ENCODE results near the gene SSR3. TPM values are rescaled to one million over a fixed set of nuclear protein-coding genes. Genes with fewer than 3 reads are reported as not detected.

SSR3 gene
- total RNA-seq, 1 experiment from 2014 or later, result 177 TPM

DNA sequence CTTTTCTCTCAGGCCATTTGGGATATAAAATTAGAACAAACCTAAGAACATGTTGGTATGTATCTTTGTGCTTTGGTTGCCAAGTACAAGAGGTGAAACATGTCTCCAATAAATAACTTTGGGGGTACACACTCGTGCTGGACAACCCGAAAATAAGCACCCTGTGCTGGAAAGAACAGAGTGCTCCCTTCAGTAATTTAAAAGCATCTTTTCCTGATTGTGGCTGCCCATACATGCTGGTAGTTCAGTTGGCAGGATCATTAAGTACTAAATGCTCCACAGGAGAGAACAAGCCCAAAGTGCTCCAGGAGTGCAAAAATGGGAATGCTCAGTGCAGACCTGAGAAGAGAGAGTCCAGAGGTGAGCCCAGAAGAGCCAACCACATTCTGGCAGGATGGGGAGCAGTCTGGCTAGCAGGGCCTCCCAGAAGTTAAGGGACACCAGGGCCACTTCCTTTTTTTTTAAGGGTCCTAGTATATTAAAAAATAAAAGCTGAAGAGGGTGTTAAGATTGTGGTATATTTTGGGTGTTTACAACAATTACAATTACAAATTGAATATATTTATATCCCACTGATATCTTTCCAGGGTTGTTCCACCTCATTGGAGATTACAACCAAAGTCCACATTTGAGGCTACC is 48.6 kb upstream of the SSR3 start:
- Histone ChIP-seq H3K27me3 (ENCODE audit: insufficient read depth, low read length) (no peaks in the 10 kb centered on the region), H3K4me1 (ENCODE audit: control insufficient read depth in 1 of 2, insufficient read depth in 2 of 2, low read length in 2 of 2) (peaks cover 0 to 22% of the 10 kb centered on the region in 2 experiments; a peak in 3 of 4 replicates), H3K79me2 (ENCODE audit: insufficient read depth, low read length) (no peaks in the 10 kb centered on the region), H3K27ac (ENCODE audit: low read depth, low read length) (no peak overlapping the region), H3K9me3 (ENCODE audit: control insufficient read depth in 1 of 2, insufficient read depth in 1 of 2, low read depth in 1 of 2, low read length in 2 of 2) (no peaks in the 10 kb centered on the region), H3K4me2 (ENCODE audit: low read length) (no peak overlapping the region), H2AFZ (ENCODE audit: low read depth, low read length, poor library complexity, severe bottlenecking) (no peak overlapping the region), H4K20me1 (ENCODE audit: insufficient read depth) (no peaks in the 10 kb centered on the region), H3K9ac (ENCODE audit: low read length) (no peak overlapping the region), H3K4me3 (replicated peaks in 1 of 2; ENCODE audit: low read depth in 1 of 2, low read length in 2 of 2) (no peak overlapping the region), H3K36me3 (ENCODE audit: control insufficient read depth in 1 of 2, insufficient read depth in 2 of 2, low read length in 2 of 2) (no peaks in the 10 kb centered on the region), H3K9me2 (ENCODE audit: insufficient read depth) (no peaks in the 10 kb centered on the region)
- intact Hi-C loops (cut with micrococcal nuclease), result no loop called here
- DNase-seq (ENCODE audit: low read depth, low spot score) (no peak), ATAC-seq (no peak)
- TF ChIP-seq EZH2 (IDR thresholded peaks at IDR 0.05) (no peak), RAD21 (IDR thresholded peaks at IDR 0.05; ENCODE audit: low read depth) (no peak), SIN3A (IDR thresholded peaks at IDR 0.05; ENCODE audit: low read depth) (no peak), YY1 (IDR thresholded peaks at IDR 0.05; ENCODE audit: extremely low read depth, insufficient replicate concordance, low read depth, low read length) (no peak), MAX (IDR thresholded peaks at IDR 0.05) (no peak), EZH2phosphoT487 (IDR thresholded peaks at IDR 0.05; ENCODE audit: borderline replicate concordance) (no peak), ELF1 (IDR thresholded peaks at IDR 0.05; ENCODE audit: borderline replicate concordance, low read depth) (no peak), JUND (IDR thresholded peaks at IDR 0.05) (no peak), TCF7L2 (IDR thresholded peaks at IDR 0.05; ENCODE audit: borderline replicate concordance, extremely low read depth, insufficient read depth, insufficient read length) (no peak), CBX3 (IDR thresholded peaks at IDR 0.05; ENCODE audit: low read depth) (no peak), POLR2A (IDR thresholded peaks at IDR 0.05; ENCODE audit: borderline replicate concordance, extremely low read depth, insufficient read depth, insufficient read length) (no peak), EGR1 (IDR thresholded peaks at IDR 0.05; ENCODE audit: low read depth) (no peak), FOSL1 (IDR thresholded peaks at IDR 0.05; ENCODE audit: low read depth) (no peak), SRF (IDR thresholded peaks at IDR 0.05; ENCODE audit: low read depth) (no peak), CEBPB (IDR thresholded peaks at IDR 0.05; ENCODE audit: low read depth) (no peak)
- TF ChIP-seq, protein P1, sequence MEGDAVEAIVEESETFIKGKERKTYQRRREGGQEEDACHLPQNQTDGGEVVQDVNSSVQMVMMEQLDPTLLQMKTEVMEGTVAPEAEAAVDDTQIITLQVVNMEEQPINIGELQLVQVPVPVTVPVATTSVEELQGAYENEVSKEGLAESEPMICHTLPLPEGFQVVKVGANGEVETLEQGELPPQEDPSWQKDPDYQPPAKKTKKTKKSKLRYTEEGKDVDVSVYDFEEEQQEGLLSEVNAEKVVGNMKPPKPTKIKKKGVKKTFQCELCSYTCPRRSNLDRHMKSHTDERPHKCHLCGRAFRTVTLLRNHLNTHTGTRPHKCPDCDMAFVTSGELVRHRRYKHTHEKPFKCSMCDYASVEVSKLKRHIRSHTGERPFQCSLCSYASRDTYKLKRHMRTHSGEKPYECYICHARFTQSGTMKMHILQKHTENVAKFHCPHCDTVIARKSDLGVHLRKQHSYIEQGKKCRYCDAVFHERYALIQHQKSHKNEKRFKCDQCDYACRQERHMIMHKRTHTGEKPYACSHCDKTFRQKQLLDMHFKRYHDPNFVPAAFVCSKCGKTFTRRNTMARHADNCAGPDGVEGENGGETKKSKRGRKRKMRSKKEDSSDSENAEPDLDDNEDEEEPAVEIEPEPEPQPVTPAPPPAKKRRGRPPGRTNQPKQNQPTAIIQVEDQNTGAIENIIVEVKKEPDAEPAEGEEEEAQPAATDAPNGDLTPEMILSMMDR (IDR thresholded peaks at IDR 0.05 in 2 of 3, conservative IDR thresholded peaks at IDR 0.05 in 1 of 3; ENCODE audit: borderline replicate concordance in 1 of 3, insufficient read depth in 1 of 3, low read depth in 2 of 3, low read length in 2 of 3), result no peak
- TF ChIP-seq, protein P2, sequence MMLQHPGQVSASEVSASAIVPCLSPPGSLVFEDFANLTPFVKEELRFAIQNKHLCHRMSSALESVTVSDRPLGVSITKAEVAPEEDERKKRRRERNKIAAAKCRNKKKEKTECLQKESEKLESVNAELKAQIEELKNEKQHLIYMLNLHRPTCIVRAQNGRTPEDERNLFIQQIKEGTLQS (IDR thresholded peaks at IDR 0.05), result no peak
- POLR2A ChIA-PET, result no interaction called here
- RAD21 ChIA-PET (ENCODE audit: low non-redundant PET in 1 of 2, low total read pairs in 2 of 2, uncharacterized antibody in 2 of 2, unreplicated experiment in 2 of 2), result no interaction called here
- no TSS peak for BruUV-seq (replicated peaks)
- CTCF ChIA-PET, result no interaction called here

All from HCT116 (cell line).